Transverse colon (tissue), 4 donors: ENCODE data around the gene HES4.

Experiments used
- POLR2A ChIP-seq: fragments of 450-650 bp; IDR thresholded peaks from one replicate; pipeline ENCODE4 v1.6.1; 2016; ENCODE audit warnings: antibody characterized with exemption, mild to moderate bottlenecking, moderate library complexity
- POLR2AphosphoS5 ChIP-seq, 3 donors: sonication (generic); formaldehyde crosslinking; IDR thresholded peaks; one replicate each; pipeline ENCODE4 v1.6.1; 2016; ENCODE audit warnings: antibody characterized with exemption in 3 of 3
- TF ChIP-seq, protein P1 (sequence below), 5 experiments: fragments of 200-600 bp in 3 of 5; fragments of 450-650 bp in 2 of 5; sonication (generic) in 3 of 5; IDR thresholded peaks; 1 replicate in 2 of 5; 2 replicates in 3 of 5; pipeline ENCODE4 v1.5.1; 2016 to 2017; ENCODE audit warnings: antibody characterized with exemption in 5 of 5, inconsistent platforms in 3 of 5, mild to moderate bottlenecking in 2 of 5, moderate library complexity in 1 of 5

DNA sequence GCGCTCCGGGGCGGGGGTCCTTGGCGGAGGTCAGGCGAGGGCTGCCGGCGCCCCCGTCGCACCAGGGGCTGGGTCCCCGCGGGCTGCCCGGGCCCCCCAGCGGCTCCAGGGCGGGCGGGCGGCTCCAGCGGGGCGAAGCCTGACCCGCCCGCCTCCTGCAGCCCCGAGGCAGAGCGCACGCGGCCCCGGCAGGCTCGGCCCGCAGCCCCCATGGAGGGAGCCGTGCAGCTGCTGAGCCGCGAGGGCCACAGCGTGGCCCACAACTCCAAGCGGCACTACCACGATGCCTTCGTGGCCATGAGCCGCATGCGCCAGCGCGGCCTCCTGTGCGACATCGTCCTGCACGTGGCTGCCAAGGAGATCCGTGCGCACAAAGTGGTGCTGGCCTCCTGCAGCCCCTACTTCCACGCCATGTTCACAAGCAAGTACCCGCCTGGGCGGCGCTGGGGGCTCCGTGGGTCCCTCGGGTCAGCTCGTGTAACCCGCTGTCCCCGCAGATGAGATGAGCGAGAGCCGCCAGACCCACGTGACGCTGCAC is 38.7 kb downstream of the HES4 start:
- TF ChIP-seq, protein P1, sequence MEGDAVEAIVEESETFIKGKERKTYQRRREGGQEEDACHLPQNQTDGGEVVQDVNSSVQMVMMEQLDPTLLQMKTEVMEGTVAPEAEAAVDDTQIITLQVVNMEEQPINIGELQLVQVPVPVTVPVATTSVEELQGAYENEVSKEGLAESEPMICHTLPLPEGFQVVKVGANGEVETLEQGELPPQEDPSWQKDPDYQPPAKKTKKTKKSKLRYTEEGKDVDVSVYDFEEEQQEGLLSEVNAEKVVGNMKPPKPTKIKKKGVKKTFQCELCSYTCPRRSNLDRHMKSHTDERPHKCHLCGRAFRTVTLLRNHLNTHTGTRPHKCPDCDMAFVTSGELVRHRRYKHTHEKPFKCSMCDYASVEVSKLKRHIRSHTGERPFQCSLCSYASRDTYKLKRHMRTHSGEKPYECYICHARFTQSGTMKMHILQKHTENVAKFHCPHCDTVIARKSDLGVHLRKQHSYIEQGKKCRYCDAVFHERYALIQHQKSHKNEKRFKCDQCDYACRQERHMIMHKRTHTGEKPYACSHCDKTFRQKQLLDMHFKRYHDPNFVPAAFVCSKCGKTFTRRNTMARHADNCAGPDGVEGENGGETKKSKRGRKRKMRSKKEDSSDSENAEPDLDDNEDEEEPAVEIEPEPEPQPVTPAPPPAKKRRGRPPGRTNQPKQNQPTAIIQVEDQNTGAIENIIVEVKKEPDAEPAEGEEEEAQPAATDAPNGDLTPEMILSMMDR (IDR thresholded peaks at IDR 0.05) = no peak
- TF ChIP-seq POLR2A (no peak), POLR2AphosphoS5 (IDR thresholded peaks at IDR 0.05) (no peak)
